Activated CD8-positive, alpha-beta memory T cell treated with anti-CD3 and anti-CD28 coated beads, Interleukin-2, amount 50 U/mL, for 24 hours (primary cell): ENCODE results near the gene GFPT1.

Source experiments
- DNase-seq: peaks from one replicate; pipeline ENCODE4 v3.0.0-alpha.2; 2020; ENCODE audit errors: extremely low read depth

GFPT1 gene

GRCh38 chr2:69291004-69291650 lies 95.9 kb downstream of the GFPT1 start:
- no peak for DNase-seq

- DNase-seq: no peak
Measured at GRCh38 chr2:69288429-69288828, 98.6 kb downstream of the GFPT1 start.

GRCh38 chr2:69287544-69287943 lies 99.5 kb downstream of the GFPT1 start:
- DNase-seq: no peak

GRCh38 chr2:69285379-69285894 lies 101.6 kb downstream of the GFPT1 start:
- DNase-seq: no peak

- no peak for DNase-seq
Measured at GRCh38 chr2:69280796-69281412, 106.1 kb downstream of the GFPT1 start.

GRCh38 chr2:69279931-69280681 lies 106.9 kb downstream of the GFPT1 start:
- DNase-seq: no peak

- no peak for DNase-seq
Measured at GRCh38 chr2:69279211-69279610, 107.8 kb downstream of the GFPT1 start.

- no peak for DNase-seq
Measured at GRCh38 chr2:69278366-69278765, 108.7 kb downstream of the GFPT1 start.

- DNase-seq: no peak
Measured at GRCh38 chr2:69275490-69275889, 111.5 kb downstream of the GFPT1 start.

GRCh38 chr2:69272803-69273471 lies 114.1 kb downstream of the GFPT1 start:
- no peak for DNase-seq

GRCh38 chr2:69271831-69272257 lies 115.2 kb downstream of the GFPT1 start:
- no peak for DNase-seq
